GM19238 (cell line): ENCODE measurements around the gene TADA2B.

Experiments
- DNase-seq: peaks from one replicate; pipeline ENCODE4 v3.0.0; 2011; ENCODE audit warnings: low spot score; ENCODE audit not compliant: insufficient read length

TADA2B gene

DNA sequence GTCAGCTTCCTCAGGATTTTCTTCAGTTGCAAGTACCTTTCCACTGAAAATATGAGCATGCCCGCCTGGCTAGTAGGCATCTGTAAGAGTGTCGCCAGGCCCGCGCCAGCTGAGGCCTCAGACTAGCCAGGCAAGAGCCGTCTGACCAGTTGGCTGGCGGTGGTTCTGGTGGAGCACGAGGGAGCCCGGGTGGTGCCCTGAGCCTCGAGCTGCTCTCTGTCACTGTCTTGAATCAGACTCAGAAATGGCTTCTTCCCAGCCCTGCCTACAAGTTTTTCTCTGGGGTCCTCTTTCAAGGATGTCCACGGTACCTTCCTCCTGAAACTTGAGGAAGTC lies 12.8 kb downstream of the TADA2B start:
- DNase-seq = no peak

DNA sequence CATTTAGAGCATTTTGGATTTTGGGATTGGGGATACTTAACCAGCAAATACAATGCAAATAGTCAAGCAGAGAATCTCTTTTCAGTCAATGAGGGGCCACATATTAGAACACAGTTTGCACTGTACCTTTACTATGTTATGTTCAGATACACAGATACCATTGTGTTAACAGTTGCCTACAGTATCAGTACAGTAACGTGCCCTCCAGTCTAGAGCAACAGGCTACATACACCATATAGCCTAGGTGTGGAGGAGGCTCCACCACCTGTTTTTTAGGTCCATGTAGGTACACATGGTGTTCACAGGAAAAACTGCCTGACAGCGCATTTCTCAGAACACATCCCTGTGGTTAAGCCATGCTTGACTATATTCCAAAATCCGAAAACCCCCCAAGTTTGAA lies 15.6 kb downstream of the TADA2B start:
- DNase-seq = no peak

GRCh38 chr4:7059662-7060061 lies 16.5 kb downstream of the TADA2B start:
- no peak for DNase-seq

DNA sequence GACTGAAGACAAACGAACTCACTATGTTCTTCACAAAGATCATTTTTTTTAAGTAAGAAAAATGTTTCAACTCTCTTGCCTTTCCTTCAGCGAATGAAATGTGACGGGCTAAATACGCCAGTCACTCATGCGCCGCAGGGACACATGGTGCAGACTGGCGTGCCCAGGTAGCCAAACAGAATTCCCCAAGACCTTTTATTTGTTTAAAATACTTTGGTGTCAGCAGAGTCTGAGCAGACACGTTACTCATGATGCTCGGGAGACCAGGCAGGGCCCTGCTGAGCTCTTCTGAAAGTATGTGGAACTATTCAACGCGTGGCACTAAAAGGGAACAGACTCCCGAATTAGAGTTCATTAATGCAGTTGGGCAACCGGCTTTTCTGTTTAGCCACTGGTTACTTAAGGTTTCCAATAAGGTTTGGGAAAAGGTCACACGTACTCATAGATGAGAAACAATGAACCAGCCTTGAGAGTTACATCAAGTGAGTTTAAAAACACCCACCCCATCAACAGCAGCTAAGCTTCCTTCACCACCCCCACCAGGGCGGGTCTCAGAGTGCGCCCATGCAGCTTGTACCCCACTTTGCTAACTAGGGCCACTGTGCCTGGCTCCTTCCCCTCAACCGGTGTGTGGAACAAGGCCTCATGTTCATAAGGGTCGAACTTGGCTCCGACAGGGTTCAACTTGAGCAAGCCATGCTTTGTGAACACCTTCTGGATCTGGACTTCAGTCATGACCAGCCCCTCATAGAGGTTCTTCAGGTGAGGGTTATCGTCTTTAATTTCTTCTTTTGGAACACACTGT lies 17.4 kb downstream of the TADA2B start:
- no peak for DNase-seq

- no peak for DNase-seq
These were observed 18.6 kb downstream of the TADA2B start for GRCh38 chr4:7061815-7062214.

GRCh38 chr4:7062816-7063215 lies 19.6 kb downstream of the TADA2B start:
- DNase-seq = no peak

GRCh38 chr4:7063362-7063761 lies 20.2 kb downstream of the TADA2B start:
- no peak for DNase-seq

DNA sequence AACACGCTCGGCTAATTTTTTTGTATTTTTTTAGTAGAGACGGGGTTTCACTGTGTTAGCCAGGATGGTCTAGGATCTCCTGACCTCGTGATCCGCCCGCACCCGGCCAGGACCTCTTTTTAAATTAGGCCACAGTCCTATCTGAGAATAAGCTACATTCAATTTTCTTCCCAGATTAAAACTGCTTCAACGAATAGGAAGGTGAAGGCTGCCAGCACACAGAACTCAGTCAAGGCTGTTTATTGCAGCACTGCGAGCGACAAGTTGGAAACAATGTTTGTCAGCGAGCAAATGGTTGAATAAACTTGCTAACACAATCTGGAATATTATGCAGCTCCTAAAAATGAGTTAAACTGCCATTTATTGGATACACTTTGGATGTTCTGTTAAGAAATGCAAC lies 22.8 kb downstream of the TADA2B start:
- no peak for DNase-seq

GRCh38 chr4:7066493-7066892 lies 23.3 kb downstream of the TADA2B start:
- DNase-seq = no peak

DNA sequence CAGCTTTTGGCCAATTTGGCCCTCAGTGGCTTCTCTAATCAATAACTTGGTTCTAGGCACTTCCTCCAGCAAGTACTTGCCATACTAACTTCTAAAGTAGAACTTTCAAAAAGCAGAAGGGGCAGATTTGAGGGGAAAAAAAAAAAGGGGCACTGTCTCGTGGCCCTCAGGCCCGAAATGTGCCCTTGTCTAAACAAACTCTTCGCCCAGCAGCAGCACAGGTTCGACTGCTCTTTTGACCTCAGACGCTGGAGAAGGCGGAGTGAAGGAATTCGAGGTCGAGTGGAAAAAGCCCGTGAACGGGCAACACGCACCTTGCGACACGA lies 23.9 kb downstream of the TADA2B start:
- no peak for DNase-seq

- DNase-seq = peak; percentile 92
These were observed 24.5 kb downstream of the TADA2B start, which contains the start of gene GRPEL1 for GRCh38 chr4:7067452-7068278. TSS of gene GRPEL1 (minus strand) at chr4:7068064. CDS start at chr4:7068032, 32 bp downstream.

- no peak for DNase-seq
These were observed 25.2 kb downstream of the TADA2B start for GRCh38 chr4:7068279-7068842.

- no peak for DNase-seq
These were observed 25.7 kb downstream of the TADA2B start for GRCh38 chr4:7068883-7069282.

- peak; percentile 69 for DNase-seq
These were observed 27.7 kb downstream of the TADA2B start for GRCh38 chr4:7070729-7071511.

GRCh38 chr4:7073059-7073458 lies 29.9 kb downstream of the TADA2B start:
- no peak for DNase-seq

GRCh38 chr4:7073526-7074390 lies 30.6 kb downstream of the TADA2B start:
- peak; percentile 31 for DNase-seq

DNA sequence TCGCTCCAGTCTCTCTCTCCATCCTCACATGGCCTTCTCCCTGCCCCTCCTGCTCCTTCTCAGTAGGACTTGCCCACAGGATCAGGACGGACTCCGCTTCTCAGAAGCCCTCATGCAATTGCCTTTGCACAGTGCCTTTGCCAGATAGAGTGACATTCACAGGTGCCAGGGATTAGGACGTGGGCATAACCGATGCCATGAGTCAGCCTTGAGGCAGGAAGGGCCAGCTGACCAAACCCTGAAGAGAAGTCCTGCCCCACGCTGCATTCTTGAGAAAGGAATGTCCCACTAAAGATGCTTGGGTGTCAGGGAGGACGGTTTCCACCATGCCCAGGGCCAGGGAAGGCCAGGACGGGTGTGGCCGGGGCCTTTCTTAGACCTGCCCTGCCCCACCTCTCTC lies 31.3 kb downstream of the TADA2B start:
- DNase-seq = no peak

GRCh38 chr4:7075962-7076695 lies 33.0 kb downstream of the TADA2B start:
- no peak for DNase-seq

GRCh38 chr4:7076696-7077082 lies 33.5 kb downstream of the TADA2B start:
- DNase-seq = no peak

GRCh38 chr4:7077371-7077770 lies 34.2 kb downstream of the TADA2B start:
- no peak for DNase-seq
